Superior temporal gyrus (tissue), 1 donor: Measurements from ENCODE around the gene PHLDB2.

Source experiments
- DNase-seq: peaks from one replicate; pipeline ENCODE4 v3.0.0-alpha.2; 2016; ENCODE audit errors: extremely low spot score

The PHLDB2 gene

GRCh38 chr3:111882799-111883198, 23.7 kb downstream of the PHLDB2 start:
- DNase-seq: no peak

GRCh38 chr3:111884411-111885018, 25.4 kb downstream of the PHLDB2 start:
- DNase-seq: no peak

GRCh38 chr3:111885578-111885977, 26.5 kb downstream of the PHLDB2 start:
- DNase-seq: no peak

- DNase-seq: no peak
Measured at GRCh38 chr3:111890051-111890580, 31.1 kb downstream of the PHLDB2 start.

- DNase-seq: no peak
Measured at GRCh38 chr3:111892070-111892469, 33.0 kb downstream of the PHLDB2 start.

GRCh38 chr3:111895071-111895470, 36.0 kb downstream of the PHLDB2 start:
- DNase-seq: peak; percentile 60

- no peak for DNase-seq
Measured at GRCh38 chr3:111899966-111900365, 40.9 kb downstream of the PHLDB2 start.

- no peak for DNase-seq
Measured at GRCh38 chr3:111901637-111902036, 42.6 kb downstream of the PHLDB2 start.

GRCh38 chr3:111902534-111902933, 43.5 kb downstream of the PHLDB2 start:
- no peak for DNase-seq

GRCh38 chr3:111903067-111903511, 44.0 kb downstream of the PHLDB2 start:
- no peak for DNase-seq

GRCh38 chr3:111904376-111905241, 45.5 kb downstream of the PHLDB2 start:
- DNase-seq: no peak

GRCh38 chr3:111906656-111907055, 47.6 kb downstream of the PHLDB2 start:
- DNase-seq: no peak

- DNase-seq: no peak
Measured at GRCh38 chr3:111907151-111907550, 48.1 kb downstream of the PHLDB2 start.

- DNase-seq: peak; percentile 71
Measured at GRCh38 chr3:111910806-111911205, 51.7 kb downstream of the PHLDB2 start.

- no peak for DNase-seq
Measured at GRCh38 chr3:111911446-111911845, 52.4 kb downstream of the PHLDB2 start.

GRCh38 chr3:111913163-111913763, 54.2 kb downstream of the PHLDB2 start:
- no peak for DNase-seq

- no peak for DNase-seq
Measured at GRCh38 chr3:111915905-111916304, 56.8 kb downstream of the PHLDB2 start.

- DNase-seq: no peak
Measured at GRCh38 chr3:111917300-111917699, 58.2 kb downstream of the PHLDB2 start.

GRCh38 chr3:111919370-111920065, 60.5 kb downstream of the PHLDB2 start:
- DNase-seq: no peak

GRCh38 chr3:111921181-111921580, 62.1 kb downstream of the PHLDB2 start:
- no peak for DNase-seq

GRCh38 chr3:111923095-111923771, 64.2 kb downstream of the PHLDB2 start:
- DNase-seq: no peak
